ENCODE data around the gene TECR. TPM values are rescaled to one million over a fixed set of nuclear protein-coding genes. Genes with fewer than 3 reads are reported as not detected.

TECR gene
- total RNA-seq, 1 experiment from 2014 or later = 164 TPM

- no peak overlapping the region for H2BK12ac ChIP-seq (ENCODE audit: insufficient read length, low read depth, low read length)
- no peak overlapping the region for H3K4ac ChIP-seq (ENCODE audit: low read depth, low read length)
- H3K9ac ChIP-seq (ENCODE audit: extremely low read depth, insufficient read length, low read length) = no peak overlapping the region
- H4K20me1 ChIP-seq (ENCODE audit: control insufficient read depth, insufficient read depth, insufficient read length) = no peaks in the 10 kb centered on the region
- no peak overlapping the region for H3K14ac ChIP-seq (ENCODE audit: insufficient read depth, low read length)
- H3T11ph ChIP-seq (ENCODE audit: low read length) = no peak overlapping the region
- H4K8ac ChIP-seq (replicated peaks; ENCODE audit: insufficient read length, low read depth, low read length) = no peak overlapping the region
- no peak overlapping the region for H4K91ac ChIP-seq (ENCODE audit: insufficient read length, low read depth, low read length)
- no peaks in the 10 kb centered on the region for H3K79me1 ChIP-seq (ENCODE audit: insufficient read depth, low read depth, low read length, poor library complexity, severe bottlenecking)
- Mint-ChIP-seq H3K4me1 (peaks cover 5 to 14% of the 10 kb centered on the region in 2 experiments; a peak in 3 of 4 replicates), H3K9me3 (no peaks in the 10 kb centered on the region), H3K36me3 (ENCODE audit: insufficient read depth in 1 of 3, low read depth in 3 of 3) (no peaks in the 10 kb centered on the region), H3K4me3 (peak overlapping the region in 1 of 2 experiments; percentile 41; a peak in 1 of 5 replicates), H3K27me3 (ENCODE audit: low read depth) (peaks cover 8% of the 10 kb centered on the region), H3K27ac (peak overlapping the region in 1 of 3 experiments; percentile 88; a peak in 2 of 7 replicates)
- no peaks in the 10 kb centered on the region for H3K79me2 ChIP-seq (ENCODE audit: insufficient read depth, low read length)
- H3K23ac ChIP-seq (ENCODE audit: insufficient read length, low read depth, low read length) = no peak overlapping the region
- no peak overlapping the region for H3K27ac ChIP-seq (ENCODE audit: insufficient read length, low read depth, low read length)
- H3K56ac ChIP-seq (ENCODE audit: insufficient read length, low read depth, low read length) = no peak overlapping the region
- no peak overlapping the region for H2BK5ac ChIP-seq (ENCODE audit: insufficient read length, low read length)
- no peak overlapping the region for H2BK120ac ChIP-seq (ENCODE audit: low read depth, low read length, poor library complexity, severe bottlenecking)
- H3K18ac ChIP-seq (ENCODE audit: insufficient read length, low read depth, low read length) = peak overlapping the region; percentile 15
- DNase-seq = peak; percentile 90
- H2BK15ac ChIP-seq (ENCODE audit: low read depth, low read length) = no peak overlapping the region
- no peaks in the 10 kb centered on the region for H3K27me3 ChIP-seq (ENCODE audit: insufficient read depth, low read length)
- H2BK20ac ChIP-seq (ENCODE audit: low read depth, low read length, poor library complexity, severe bottlenecking) = no peak overlapping the region
- H3K4me2 ChIP-seq (ENCODE audit: insufficient read depth, insufficient read length, low read length) = no peak overlapping the region
- no peaks in the 10 kb centered on the region for H3K4me1 ChIP-seq (ENCODE audit: insufficient read depth, low read length)
- no peaks in the 10 kb centered on the region for H3K9me3 ChIP-seq (ENCODE audit: control insufficient read depth, low read depth, low read length)
- TF ChIP-seq CTCF (conservative IDR thresholded peaks at IDR 0.05) = peak; percentile 93
- H3K23me2 ChIP-seq (ENCODE audit: insufficient read length, low read depth, low read length, poor library complexity, severe bottlenecking) = no peaks in the 10 kb centered on the region
- no CpG with 5 or more reads among the region's 19 CpGs for WGBS (ENCODE audit: extremely low coverage, insufficient read length, low lambda C conversion rate)
- H2AK5ac ChIP-seq (ENCODE audit: insufficient read length, low read length) = no peak overlapping the region
- H4K5ac ChIP-seq (ENCODE audit: insufficient read length, low read depth, low read length) = no peak overlapping the region
- no peak overlapping the region for H2AFZ ChIP-seq (ENCODE audit: low read length)
These were observed 23.7 kb upstream of the TECR start for GRCh38 chr19:14505488-14506239.

Data from H9 (cell line).